ENCODE measurements around the gene KRT80. TPM values are rescaled to one million over a fixed set of nuclear protein-coding genes. Genes with fewer than 3 reads are reported as not detected.

Gene KRT80
- total and polyA plus RNA-seq, 2 experiments from 2014 or later = not detected

DNA sequence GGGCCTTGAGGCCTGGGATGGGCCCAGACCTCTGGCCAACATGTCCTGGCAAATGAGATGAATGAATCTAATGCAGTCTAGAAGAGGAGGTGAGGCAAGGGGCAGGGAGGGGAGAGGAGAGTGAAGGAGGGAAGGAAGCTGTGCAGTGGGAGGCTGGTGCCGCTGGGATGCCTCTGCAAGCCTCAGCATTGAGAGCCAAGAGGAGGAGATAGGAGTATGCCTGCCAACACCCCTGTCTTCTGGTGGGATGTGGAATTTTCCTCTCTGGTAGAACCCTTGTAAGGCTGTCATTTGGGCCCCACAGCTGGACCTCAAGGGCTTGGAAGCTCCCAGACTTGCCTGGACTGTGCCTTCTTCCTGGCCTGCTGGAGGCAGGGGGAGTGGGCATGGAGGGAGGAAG lies 21.9 kb downstream of the KRT80 start:
- Histone ChIP-seq H3K27me3 (ENCODE audit: insufficient read depth) (no peaks in the 10 kb centered on the region), H3K27ac (ENCODE audit: low read depth) (no peak overlapping the region), H3F3A (replicated peaks; ENCODE audit: low read depth) (no peaks in the 10 kb centered on the region), H3K4me2 (no peak overlapping the region), H4K20me1 (replicated peaks; ENCODE audit: insufficient read depth) (no peaks in the 10 kb centered on the region), H3K79me2 (replicated peaks; ENCODE audit: insufficient read depth) (no peaks in the 10 kb centered on the region), H3K4me1 (ENCODE audit: insufficient read depth) (no peaks in the 10 kb centered on the region), H3K4me3 (no peak overlapping the region), H3K9me2 (ENCODE audit: insufficient read depth) (no peaks in the 10 kb centered on the region), H2AFZ (no peak overlapping the region), H3K36me3 (ENCODE audit: insufficient read depth) (no peaks in the 10 kb centered on the region)
- no peak for DNase-seq (ENCODE audit: low spot score)
- H3K9me3 Mint-ChIP-seq = no peaks in the 10 kb centered on the region
- H3K4me3 Mint-ChIP-seq = no peak overlapping the region
- ATAC-seq = no peak
- H3K27ac Mint-ChIP-seq = no peak overlapping the region
- no peaks in the 10 kb centered on the region for H3K36me3 Mint-ChIP-seq (ENCODE audit: low read depth)
- TF ChIP-seq POLR2AphosphoS5 (IDR thresholded peaks at IDR 0.05; ENCODE audit: low read depth) = no peak
- TF ChIP-seq JUNB (IDR thresholded peaks at IDR 0.05; ENCODE audit: unreplicated experiment) = no peak
- TF ChIP-seq ZNF331 (CRISPR knock-in tag; IDR thresholded peaks at IDR 0.05; ENCODE audit: low read depth) = no peak
- TF ChIP-seq, protein P1, sequence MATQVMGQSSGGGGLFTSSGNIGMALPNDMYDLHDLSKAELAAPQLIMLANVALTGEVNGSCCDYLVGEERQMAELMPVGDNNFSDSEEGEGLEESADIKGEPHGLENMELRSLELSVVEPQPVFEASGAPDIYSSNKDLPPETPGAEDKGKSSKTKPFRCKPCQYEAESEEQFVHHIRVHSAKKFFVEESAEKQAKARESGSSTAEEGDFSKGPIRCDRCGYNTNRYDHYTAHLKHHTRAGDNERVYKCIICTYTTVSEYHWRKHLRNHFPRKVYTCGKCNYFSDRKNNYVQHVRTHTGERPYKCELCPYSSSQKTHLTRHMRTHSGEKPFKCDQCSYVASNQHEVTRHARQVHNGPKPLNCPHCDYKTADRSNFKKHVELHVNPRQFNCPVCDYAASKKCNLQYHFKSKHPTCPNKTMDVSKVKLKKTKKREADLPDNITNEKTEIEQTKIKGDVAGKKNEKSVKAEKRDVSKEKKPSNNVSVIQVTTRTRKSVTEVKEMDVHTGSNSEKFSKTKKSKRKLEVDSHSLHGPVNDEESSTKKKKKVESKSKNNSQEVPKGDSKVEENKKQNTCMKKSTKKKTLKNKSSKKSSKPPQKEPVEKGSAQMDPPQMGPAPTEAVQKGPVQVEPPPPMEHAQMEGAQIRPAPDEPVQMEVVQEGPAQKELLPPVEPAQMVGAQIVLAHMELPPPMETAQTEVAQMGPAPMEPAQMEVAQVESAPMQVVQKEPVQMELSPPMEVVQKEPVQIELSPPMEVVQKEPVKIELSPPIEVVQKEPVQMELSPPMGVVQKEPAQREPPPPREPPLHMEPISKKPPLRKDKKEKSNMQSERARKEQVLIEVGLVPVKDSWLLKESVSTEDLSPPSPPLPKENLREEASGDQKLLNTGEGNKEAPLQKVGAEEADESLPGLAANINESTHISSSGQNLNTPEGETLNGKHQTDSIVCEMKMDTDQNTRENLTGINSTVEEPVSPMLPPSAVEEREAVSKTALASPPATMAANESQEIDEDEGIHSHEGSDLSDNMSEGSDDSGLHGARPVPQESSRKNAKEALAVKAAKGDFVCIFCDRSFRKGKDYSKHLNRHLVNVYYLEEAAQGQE (IDR thresholded peaks at IDR 0.05; ENCODE audit: unreplicated experiment) = no peak
- TF ChIP-seq EZH2phosphoT487 (IDR thresholded peaks at IDR 0.05; ENCODE audit: unreplicated experiment) = no peak
- no peak for TF ChIP-seq STAT1 (IDR thresholded peaks at IDR 0.05; ENCODE audit: unreplicated experiment)
- TF ChIP-seq, protein P2, sequence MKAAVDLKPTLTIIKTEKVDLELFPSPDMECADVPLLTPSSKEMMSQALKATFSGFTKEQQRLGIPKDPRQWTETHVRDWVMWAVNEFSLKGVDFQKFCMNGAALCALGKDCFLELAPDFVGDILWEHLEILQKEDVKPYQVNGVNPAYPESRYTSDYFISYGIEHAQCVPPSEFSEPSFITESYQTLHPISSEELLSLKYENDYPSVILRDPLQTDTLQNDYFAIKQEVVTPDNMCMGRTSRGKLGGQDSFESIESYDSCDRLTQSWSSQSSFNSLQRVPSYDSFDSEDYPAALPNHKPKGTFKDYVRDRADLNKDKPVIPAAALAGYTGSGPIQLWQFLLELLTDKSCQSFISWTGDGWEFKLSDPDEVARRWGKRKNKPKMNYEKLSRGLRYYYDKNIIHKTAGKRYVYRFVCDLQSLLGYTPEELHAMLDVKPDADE (IDR thresholded peaks at IDR 0.05) = no peak
- TF ChIP-seq, protein P3, sequence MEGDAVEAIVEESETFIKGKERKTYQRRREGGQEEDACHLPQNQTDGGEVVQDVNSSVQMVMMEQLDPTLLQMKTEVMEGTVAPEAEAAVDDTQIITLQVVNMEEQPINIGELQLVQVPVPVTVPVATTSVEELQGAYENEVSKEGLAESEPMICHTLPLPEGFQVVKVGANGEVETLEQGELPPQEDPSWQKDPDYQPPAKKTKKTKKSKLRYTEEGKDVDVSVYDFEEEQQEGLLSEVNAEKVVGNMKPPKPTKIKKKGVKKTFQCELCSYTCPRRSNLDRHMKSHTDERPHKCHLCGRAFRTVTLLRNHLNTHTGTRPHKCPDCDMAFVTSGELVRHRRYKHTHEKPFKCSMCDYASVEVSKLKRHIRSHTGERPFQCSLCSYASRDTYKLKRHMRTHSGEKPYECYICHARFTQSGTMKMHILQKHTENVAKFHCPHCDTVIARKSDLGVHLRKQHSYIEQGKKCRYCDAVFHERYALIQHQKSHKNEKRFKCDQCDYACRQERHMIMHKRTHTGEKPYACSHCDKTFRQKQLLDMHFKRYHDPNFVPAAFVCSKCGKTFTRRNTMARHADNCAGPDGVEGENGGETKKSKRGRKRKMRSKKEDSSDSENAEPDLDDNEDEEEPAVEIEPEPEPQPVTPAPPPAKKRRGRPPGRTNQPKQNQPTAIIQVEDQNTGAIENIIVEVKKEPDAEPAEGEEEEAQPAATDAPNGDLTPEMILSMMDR (conservative IDR thresholded peaks at IDR 0.05; ENCODE audit: low read depth in 2 of 2) = no peak
- TF ChIP-seq, protein P4, sequence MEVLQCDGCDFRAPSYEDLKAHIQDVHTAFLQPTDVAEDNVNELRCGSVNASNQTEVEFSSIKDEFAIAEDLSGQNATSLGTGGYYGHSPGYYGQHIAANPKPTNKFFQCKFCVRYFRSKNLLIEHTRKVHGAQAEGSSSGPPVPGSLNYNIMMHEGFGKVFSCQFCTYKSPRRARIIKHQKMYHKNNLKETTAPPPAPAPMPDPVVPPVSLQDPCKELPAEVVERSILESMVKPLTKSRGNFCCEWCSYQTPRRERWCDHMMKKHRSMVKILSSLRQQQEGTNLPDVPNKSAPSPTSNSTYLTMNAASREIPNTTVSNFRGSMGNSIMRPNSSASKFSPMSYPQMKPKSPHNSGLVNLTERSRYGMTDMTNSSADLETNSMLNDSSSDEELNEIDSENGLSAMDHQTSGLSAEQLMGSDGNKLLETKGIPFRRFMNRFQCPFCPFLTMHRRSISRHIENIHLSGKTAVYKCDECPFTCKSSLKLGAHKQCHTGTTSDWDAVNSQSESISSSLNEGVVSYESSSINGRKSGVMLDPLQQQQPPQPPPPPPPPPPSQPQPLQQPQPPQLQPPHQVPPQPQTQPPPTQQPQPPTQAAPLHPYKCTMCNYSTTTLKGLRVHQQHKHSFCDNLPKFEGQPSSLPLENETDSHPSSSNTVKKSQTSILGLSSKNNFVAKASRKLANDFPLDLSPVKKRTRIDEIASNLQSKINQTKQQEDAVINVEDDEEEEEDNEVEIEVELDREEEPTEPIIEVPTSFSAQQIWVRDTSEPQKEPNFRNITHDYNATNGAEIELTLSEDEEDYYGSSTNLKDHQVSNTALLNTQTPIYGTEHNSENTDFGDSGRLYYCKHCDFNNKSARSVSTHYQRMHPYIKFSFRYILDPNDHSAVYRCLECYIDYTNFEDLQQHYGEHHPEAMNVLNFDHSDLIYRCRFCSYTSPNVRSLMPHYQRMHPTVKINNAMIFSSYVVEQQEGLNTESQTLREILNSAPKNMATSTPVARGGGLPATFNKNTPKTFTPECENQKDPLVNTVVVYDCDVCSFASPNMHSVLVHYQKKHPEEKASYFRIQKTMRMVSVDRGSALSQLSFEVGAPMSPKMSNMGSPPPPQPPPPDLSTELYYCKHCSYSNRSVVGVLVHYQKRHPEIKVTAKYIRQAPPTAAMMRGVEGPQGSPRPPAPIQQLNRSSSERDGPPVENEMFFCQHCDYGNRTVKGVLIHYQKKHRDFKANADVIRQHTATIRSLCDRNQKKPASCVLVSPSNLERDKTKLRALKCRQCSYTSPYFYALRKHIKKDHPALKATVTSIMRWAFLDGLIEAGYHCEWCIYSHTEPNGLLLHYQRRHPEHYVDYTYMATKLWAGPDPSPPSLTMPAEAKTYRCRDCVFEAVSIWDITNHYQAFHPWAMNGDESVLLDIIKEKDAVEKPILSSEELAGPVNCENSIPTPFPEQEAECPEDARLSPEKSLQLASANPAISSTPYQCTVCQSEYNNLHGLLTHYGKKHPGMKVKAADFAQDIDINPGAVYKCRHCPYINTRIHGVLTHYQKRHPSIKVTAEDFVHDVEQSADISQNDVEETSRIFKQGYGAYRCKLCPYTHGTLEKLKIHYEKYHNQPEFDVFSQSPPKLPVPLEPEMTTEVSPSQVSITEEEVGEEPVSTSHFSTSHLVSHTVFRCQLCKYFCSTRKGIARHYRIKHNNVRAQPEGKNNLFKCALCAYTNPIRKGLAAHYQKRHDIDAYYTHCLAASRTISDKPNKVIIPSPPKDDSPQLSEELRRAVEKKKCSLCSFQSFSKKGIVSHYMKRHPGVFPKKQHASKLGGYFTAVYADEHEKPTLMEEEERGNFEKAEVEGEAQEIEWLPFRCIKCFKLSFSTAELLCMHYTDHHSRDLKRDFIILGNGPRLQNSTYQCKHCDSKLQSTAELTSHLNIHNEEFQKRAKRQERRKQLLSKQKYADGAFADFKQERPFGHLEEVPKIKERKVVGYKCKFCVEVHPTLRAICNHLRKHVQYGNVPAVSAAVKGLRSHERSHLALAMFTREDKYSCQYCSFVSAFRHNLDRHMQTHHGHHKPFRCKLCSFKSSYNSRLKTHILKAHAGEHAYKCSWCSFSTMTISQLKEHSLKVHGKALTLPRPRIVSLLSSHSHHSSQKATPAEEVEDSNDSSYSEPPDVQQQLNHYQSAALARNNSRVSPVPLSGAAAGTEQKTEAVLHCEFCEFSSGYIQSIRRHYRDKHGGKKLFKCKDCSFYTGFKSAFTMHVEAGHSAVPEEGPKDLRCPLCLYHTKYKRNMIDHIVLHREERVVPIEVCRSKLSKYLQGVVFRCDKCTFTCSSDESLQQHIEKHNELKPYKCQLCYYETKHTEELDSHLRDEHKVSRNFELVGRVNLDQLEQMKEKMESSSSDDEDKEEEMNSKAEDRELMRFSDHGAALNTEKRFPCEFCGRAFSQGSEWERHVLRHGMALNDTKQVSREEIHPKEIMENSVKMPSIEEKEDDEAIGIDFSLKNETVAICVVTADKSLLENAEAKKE (CRISPR knock-in tag; IDR thresholded peaks at IDR 0.05) = no peak
- no peak for TF ChIP-seq CREB1 (CRISPR knock-in tag; IDR thresholded peaks at IDR 0.05; ENCODE audit: low read depth)
- no peak for TF ChIP-seq EZH2 (IDR thresholded peaks at IDR 0.05; ENCODE audit: low read depth, unreplicated experiment)
- TF ChIP-seq NANOG (IDR thresholded peaks at IDR 0.05; ENCODE audit: borderline replicate concordance) = no peak
- no peak for TF ChIP-seq ZNF114 (CRISPR knock-in tag; IDR thresholded peaks at IDR 0.05)
- H3K27me3 Mint-ChIP-seq (ENCODE audit: insufficient read depth, low read depth, poor library complexity) = peaks cover 10% of the 10 kb centered on the region
- peaks cover 6% of the 10 kb centered on the region for H3K4me1 Mint-ChIP-seq

Measured in GM23338 (cell line).